DND-41 (cell line): ENCODE data around the gene MYH3.

ENCODE experiments used
- CTCF ChIP-seq: IDR thresholded peaks from 2 replicates; pipeline ENCODE4 v1.5.1; 2012; ENCODE audit warnings: borderline replicate concordance, low read length, moderate library complexity, mild to moderate bottlenecking; ENCODE audit not compliant: poor library complexity, severe bottlenecking; ENCODE audit errors: extremely low read depth
- EZH2 ChIP-seq: IDR thresholded peaks from 3 replicates; pipeline ENCODE4 v1.6.1; 2012; ENCODE audit warnings: borderline replicate concordance, low read depth, mild to moderate bottlenecking, moderate library complexity, low read length, inconsistent platforms; ENCODE audit not compliant: severe bottlenecking

DNA sequence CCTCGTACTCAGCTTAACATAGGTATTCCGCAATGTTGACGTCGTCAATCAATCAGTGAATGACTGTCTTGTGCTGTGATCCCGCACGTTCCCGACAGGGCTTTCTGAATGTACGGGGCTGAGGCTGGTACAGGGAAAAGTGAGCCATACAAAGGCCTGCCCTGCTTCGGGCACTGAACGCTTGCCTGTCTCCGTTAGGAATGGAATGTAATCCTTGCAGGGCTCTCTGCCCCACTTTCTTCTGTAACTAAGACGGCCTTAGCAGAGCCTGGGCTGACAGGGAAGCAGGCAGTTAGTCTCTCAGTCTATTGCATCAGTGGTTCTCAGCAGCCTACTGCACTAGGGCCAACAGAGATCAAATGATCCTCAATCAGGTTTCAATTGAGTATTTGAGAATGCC lies 16.2 kb upstream of the MYH3 start:
- TF ChIP-seq CTCF (no peak), EZH2 (no peak)
